CD1c-positive myeloid dendritic cell (primary cell): ENCODE data around the gene AMDHD2.

Source experiments
- DNase-seq: peaks from one replicate; pipeline ENCODE4 v3.0.0-alpha.2; 2016; ENCODE audit errors: extremely low spot score

Gene AMDHD2

DNA sequence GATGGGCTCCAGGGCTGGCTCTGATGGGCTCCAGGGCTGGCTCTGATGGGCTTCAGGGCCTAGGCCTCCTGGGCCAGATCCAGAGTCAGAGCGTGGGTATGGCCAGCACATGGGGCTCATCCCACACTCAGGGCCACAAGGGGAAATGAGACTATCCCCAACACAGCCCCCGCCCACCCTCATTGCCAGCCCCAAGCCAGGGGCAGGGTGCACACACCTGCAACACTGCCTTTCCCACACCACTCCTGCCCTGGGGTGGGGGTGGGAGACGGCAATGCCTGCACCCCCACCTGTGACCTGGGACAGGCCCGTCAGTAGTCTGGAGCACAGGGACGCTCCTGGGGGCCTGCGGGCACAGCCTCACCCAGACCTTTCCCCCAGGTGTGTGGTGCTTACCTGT is 20.7 kb upstream of the AMDHD2 start:
- DNase-seq: no peak

DNA sequence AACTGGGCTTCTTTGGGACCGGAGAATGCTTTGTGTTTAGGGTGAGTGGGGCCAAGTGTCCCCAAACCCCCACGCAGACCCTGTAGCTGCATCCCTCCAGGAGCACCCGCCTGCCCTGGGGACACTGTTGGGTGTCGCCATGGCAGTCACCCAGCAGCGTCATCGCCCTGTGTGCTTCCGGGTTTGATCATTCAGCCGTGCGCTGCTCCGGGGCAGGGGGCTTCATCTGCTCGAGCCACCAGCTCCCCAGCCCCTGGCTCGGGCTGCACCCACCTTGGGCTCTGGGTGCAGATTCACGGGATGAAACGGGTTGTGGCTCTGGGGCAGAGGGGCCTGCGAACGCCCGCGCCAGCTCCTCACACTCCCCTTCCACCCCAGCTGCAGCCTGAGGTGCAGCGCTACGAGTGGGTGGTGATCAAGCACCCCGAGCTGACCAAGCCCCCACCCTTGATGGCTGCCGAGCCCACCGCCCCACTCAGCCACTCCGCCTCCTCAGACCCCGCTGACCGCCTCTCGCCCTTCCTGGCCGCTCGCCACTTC is 20.2 kb upstream of the AMDHD2 start:
- no peak for DNase-seq

GRCh38 chr16:2500430-2500917 is 19.7 kb upstream of the AMDHD2 start:
- no peak for DNase-seq

DNA sequence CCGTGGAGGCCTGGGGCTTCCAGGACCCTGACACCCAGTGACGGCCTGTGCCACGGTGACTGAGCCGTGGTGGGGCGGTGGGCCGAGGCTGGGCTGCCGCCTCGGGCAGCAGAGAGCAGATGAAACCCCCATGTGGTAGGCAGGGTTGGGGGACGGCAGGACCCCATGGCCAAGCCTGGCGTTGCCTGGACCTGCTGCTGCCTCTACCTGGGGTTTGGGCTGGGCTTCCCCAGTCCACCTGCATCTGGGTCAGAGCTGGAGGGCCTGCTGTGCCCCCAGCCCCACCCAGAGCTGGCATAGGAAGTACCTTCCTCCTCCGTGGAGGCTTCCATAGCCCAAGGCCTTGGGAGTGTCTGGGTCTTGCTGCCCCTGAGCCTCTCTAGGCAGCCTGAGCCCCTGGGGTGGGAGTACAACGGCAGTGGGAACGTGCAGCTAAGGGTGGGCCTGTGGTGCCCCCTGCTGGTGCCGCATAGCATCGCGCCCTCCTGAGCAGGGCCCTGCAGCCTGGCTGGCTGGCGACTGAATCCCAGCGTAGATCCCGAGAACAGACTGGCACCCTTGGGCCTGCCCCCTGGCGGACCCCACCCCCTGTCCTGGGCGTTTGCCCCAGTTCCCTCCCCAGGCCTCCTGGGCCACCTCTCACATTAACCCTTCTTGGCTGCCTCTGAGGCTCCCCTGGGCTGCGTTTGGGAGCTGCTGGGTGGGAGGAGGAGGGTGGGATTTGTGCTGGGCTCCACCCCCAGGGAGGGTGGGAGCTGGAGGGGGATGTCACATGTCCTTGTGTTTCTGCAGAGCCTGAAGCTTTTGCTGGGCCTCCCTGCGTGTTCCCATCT is 19.0 kb upstream of the AMDHD2 start:
- peak; percentile 91 for DNase-seq

DNA sequence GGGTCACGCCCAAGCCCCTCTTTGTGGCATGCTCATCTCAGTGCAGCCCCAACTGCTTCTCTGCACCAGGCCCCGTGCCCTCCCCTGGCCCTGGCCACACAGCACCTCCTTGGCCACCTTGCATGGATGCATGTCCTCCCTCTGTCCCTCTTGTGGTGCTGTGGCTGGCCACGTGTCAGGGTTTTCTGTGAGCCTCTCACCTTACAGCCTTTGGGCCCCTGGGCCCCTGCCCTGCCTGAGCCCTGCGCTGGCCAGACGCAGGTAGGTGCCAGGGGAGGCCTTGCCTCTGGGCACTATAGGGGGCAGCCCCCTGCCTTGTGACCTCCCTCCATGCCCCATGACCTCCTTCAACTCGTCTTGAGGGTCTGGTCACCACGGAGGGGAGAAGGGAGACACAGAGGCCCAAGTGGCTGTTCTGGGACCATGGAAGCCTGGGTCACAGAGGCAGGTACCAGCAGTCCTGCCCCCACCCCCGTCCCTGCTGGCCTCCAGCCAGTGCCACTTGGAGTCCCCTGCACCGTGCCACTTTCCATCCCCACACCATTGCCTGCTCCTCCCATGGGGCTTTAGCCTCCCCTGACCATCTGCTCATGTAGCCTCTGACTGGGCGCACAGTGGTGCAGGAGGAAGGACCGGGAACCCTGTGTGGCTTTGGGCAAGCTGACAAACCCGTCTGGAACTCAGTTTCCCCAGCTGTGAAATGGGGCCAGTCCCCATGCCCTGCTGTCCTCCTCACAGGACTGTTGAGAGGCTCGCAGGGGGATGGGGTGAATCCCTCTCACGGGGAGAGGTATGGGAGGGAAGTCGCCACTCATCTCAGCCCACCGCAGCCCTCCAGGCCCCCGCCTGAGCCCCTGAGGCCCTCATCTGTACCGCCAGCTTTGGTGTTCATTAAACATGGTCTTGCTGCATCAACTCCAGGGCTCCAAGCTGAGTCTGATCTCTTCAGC is 17.9 kb upstream of the AMDHD2 start:
- no peak for DNase-seq

DNA sequence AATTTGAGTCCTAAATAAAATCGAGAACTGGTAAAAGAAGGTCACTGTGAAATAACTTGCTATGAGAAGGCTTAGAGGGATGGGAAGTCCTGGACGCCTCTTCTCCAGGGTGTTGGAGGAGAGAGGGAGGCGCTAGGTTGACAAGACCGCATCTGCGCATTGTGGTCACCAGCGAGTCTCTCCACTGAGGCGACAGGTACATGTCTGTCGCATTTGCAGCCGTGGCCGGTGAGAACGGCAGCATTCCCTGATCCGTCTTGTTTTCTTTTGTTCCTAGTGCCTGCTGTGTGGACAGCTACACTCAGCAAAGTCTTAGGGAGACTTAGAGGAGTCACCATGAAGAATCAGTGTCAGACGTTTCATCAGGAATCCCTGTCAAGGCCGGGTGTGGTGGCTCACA is 14.5 kb upstream of the AMDHD2 start:
- no peak for DNase-seq

GRCh38 chr16:2507052-2507659 is 13.0 kb upstream of the AMDHD2 start:
- DNase-seq: peak; percentile 83

GRCh38 chr16:2507665-2508064 is 12.5 kb upstream of the AMDHD2 start:
- peak; percentile 90 for DNase-seq

- no peak for DNase-seq
Measured at GRCh38 chr16:2508722-2509400, 11.3 kb upstream of the AMDHD2 start.

DNA sequence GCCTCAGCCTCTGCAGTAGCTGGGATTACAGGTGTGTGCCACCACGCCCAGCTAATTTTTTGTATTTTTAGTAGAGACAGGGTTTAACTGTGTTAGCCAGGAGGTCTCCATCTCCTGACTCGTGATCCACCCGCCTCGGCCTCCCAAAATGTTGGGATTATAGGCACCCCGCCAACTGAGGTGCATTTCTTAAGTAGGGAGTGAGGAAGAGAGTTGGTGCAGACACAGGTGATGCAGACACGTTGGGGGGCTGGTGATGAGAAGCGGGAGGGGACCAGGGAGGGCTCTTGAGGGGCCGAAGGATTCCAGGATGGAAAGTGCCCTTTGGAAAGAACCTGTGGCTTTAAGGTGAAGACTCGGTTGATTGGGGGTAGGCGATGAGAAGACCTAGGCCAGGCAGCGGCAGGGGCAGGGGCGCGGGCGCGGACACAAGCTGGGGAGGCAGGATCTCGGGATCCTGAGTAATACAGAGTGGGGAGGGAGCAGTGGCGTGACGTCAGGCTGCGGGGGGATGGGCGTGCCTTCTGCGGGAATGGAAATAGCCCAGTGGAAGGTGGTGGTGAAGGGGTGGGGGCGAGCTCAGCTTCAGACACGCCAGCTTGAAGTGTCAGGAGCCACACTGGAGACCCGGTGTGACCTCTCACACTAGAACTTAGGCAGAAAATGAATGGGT is 8.9 kb upstream of the AMDHD2 start:
- DNase-seq: peak; percentile 59

GRCh38 chr16:2511996-2512734 is 8.0 kb upstream of the AMDHD2 start:
- DNase-seq: no peak

GRCh38 chr16:2512735-2513404 is 7.3 kb upstream of the AMDHD2 start:
- no peak for DNase-seq

DNA sequence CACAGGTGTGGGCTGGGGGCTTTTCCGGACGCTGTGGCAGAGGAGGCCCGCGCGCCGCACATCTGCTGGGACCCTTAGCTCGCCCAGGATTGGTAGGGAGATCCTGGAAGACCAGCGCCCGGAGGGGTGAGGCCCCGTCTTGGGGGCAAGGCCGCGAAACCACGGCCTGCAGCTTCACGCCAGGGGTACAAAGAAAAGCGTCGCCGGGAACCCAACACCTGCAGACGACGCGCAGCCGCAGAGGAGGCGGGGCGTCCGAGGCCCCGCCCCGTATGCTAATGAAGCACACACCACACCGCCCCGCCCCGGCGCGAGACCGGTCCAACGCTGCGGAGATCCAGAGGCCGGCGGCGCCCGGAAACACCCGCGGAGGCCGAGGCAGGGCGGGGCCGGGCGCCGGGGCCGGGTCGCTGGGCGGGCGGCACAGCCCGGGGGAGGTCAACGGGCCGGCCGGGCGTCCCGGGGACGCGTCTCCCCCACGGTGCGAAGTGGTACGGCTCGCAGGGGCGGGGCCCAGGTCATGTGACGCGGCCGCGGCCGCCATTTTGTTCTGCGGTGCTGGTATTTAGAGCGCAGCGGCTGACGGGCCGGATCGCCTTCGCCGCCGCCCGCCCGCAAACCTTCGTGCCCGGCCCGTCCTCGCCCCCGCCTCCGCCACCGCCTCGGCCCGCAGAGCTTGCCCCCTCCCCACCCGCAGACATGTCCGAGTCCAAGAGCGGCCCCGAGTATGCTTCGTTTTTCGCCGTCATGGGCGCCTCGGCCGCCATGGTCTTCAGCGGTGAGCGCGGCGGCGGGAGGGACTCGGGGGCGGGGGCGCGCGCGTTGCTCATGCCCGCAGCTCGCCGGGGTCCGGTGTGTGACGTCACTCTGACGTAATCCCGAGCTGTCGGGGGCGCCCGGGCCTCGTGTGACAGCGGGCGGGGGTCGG is 6.5 kb upstream of the AMDHD2 start, which contains the start of gene ATP6V0C:
TSS of gene ATP6V0C (plus strand) at position 548 of the 928 bp plus-strand sequence. CDS start at position 700, 152 bp downstream.
- DNase-seq: peak; percentile 95

- peak; percentile 51 for DNase-seq
Measured at GRCh38 chr16:2514333-2515179, 5.6 kb upstream of the AMDHD2 start.

DNA sequence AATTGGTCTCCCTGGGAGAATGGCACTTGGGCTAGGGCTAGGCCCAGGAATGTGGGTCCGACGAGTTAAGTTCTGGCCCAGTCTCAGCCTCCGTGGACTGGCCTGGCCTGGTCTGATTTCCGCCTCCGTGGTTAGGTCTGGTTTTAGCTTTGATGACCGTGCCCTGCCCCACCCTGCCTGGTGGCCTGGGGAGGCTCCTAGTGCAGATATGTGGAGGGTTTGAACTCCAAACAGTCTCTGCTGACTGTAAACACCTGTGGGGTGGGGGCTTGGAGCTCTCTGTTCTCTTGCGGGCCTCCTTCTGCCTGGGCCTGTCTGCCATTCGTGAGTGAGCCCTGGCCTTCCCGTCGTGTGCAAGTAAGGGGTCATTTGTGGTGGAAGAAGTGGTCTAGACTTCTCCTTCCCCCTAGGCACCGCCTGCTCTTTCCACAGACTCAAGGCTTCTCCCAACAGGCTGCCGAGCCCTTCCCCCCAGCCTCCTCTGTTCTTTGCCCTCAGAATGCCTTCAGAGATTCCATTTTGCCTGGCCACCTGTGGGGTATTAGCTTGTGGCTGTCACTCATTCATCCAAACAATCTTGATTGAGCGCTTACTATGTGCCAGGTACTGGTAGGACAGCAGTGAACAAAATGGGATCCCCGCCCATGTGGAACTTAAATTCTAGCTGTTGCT is 4.9 kb upstream of the AMDHD2 start:
- peak; percentile 51 for DNase-seq

DNA sequence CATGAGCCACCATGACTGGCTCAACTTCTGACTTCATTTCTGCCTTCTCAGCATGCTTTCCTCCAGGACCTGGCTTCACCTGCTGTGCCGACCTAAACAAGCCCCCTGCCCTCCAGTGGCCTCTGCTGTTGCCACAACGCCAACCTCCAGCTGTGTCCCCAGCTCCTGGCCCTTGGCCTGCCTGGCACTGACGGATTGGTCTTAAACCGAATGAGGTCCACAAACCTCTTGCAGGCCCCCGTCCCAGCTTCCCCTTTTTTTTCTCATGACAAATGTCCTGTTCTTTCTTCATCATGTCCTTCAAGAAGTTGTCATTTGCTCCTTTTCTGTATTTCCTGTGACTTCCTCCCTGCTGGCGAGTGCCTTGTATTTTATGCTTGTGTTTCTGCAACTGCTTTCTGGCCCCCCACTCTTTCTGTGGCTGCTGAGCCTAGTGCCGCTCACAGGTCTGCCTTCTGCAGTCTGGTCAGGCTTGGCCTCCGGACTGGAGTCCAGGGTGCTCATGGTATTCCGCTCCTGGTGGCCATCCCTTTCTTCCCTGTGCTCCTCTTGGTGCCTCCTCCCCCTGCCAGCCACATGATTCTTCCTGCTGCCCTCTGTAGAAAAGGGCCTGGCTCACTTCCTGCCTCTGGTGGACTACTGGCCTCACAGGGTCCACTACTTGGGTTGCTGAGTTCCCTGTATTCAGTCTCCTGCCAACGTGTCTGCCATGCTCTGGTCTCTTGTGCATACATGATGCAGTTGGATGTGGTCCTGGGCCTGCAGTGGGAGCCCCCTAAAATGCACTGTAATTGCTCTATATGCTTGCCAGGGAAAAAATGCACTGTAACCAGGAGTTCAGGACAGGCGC is 3.6 kb upstream of the AMDHD2 start:
- DNase-seq: peak; percentile 76
